Measurements from ENCODE around the gene JUN.

Gene JUN

GRCh38 chr1:58768971-58769808, 14.7 kb downstream of the JUN start:
- TF ChIP-seq NFRKB (IDR thresholded peaks at IDR 0.05) (no peak), TARDBP (IDR thresholded peaks at IDR 0.05) (no peak), ARNT (IDR thresholded peaks at IDR 0.05) (no peak), LEF1 (IDR thresholded peaks at IDR 0.05; ENCODE audit: borderline replicate concordance) (no peak), HDGF (IDR thresholded peaks at IDR 0.05; ENCODE audit: borderline replicate concordance) (no peak), SUZ12 (IDR thresholded peaks at IDR 0.05) (no peak), L3MBTL2 (conservative IDR thresholded peaks at IDR 0.05) (no peak), BHLHE40 (IDR thresholded peaks at IDR 0.05; ENCODE audit: borderline replicate concordance) (no peak), ZNF384 (IDR thresholded peaks at IDR 0.05) (no peak), SP1 (IDR thresholded peaks at IDR 0.05) (no peak), FOXA1 (IDR thresholded peaks at IDR 0.05) (no peak), ELF4 (IDR thresholded peaks at IDR 0.05) (no peak), FOXK2 (IDR thresholded peaks at IDR 0.05) (no peak), CTBP1 (IDR thresholded peaks at IDR 0.05; ENCODE audit: borderline replicate concordance) (no peak)
- TF ChIP-seq, protein P1, sequence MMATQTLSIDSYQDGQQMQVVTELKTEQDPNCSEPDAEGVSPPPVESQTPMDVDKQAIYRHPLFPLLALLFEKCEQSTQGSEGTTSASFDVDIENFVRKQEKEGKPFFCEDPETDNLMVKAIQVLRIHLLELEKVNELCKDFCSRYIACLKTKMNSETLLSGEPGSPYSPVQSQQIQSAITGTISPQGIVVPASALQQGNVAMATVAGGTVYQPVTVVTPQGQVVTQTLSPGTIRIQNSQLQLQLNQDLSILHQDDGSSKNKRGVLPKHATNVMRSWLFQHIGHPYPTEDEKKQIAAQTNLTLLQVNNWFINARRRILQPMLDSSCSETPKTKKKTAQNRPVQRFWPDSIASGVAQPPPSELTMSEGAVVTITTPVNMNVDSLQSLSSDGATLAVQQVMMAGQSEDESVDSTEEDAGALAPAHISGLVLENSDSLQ (IDR thresholded peaks at IDR 0.05): no peak
- peak; percentile 85 for DNase-seq (ENCODE audit: extremely low spot score)
- ChIA-PET POLR2A (interaction anchor here (0.8 to 2.9 kb wide), 2 partner anchors 11 to 15 kb away, joined by 3 to 15 read pairs; partner anchors contain the start of gene JUN), CTCF (interaction anchor here (0.5 to 1.6 kb wide), 6 partner anchors 9 to 985 kb away, joined by 3 to 4 read pairs (median 4); no protein-coding TSS in a partner anchor)

GRCh38 chr1:58768191-58768731, 15.6 kb downstream of the JUN start:
- no peak for DNase-seq (ENCODE audit: extremely low spot score)
- CTCF ChIA-PET: interaction anchor here (0.6 to 1.6 kb wide), 6 partner anchors 8 to 217 kb away, joined by 3 to 4 read pairs (median 3); no protein-coding TSS in a partner anchor
- no peak for TF ChIP-seq TARDBP (IDR thresholded peaks at IDR 0.05)
- no peak for TF ChIP-seq SUZ12 (IDR thresholded peaks at IDR 0.05)
- no peak for TF ChIP-seq FOXK2 (IDR thresholded peaks at IDR 0.05)
- POLR2A ChIA-PET: interaction anchor here (2.9 kb wide), 1 partner anchor 11 kb away, joined by 15 read pairs; no protein-coding TSS in a partner anchor

GRCh38 chr1:58767143-58767542, 16.7 kb downstream of the JUN start:
- no peak for DNase-seq (ENCODE audit: extremely low spot score)
- TF ChIP-seq SUZ12 (IDR thresholded peaks at IDR 0.05) (no peak), L3MBTL2 (conservative IDR thresholded peaks at IDR 0.05) (no peak), FOXA1 (IDR thresholded peaks at IDR 0.05) (no peak), SP1 (IDR thresholded peaks at IDR 0.05) (no peak), FOXM1 (IDR thresholded peaks at IDR 0.05; ENCODE audit: borderline replicate concordance) (no peak), BHLHE40 (IDR thresholded peaks at IDR 0.05; ENCODE audit: borderline replicate concordance) (no peak), NFRKB (IDR thresholded peaks at IDR 0.05) (no peak), FOXK2 (IDR thresholded peaks at IDR 0.05) (no peak), CTBP1 (IDR thresholded peaks at IDR 0.05; ENCODE audit: borderline replicate concordance) (no peak), ELF4 (IDR thresholded peaks at IDR 0.05) (no peak), ZNF384 (IDR thresholded peaks at IDR 0.05) (no peak), TARDBP (IDR thresholded peaks at IDR 0.05) (no peak), ARNT (IDR thresholded peaks at IDR 0.05) (no peak)
- TF ChIP-seq, protein P1 (IDR thresholded peaks at IDR 0.05): no peak
- CTCF ChIA-PET: interaction anchor here (1.3 kb wide), 1 partner anchor 8 kb away, joined by 3 read pairs; no protein-coding TSS in a partner anchor
- POLR2A ChIA-PET: interaction anchor here (1.0 to 2.9 kb wide), 2 partner anchors 13 to 17 kb away, joined by 4 to 15 read pairs; partner anchors contain the start of gene JUN

- no peak for DNase-seq (ENCODE audit: extremely low spot score)
- ChIA-PET POLR2A (interaction anchor here (1.0 kb wide), 1 partner anchor 15 kb away, joined by 3 read pairs; no protein-coding TSS in a partner anchor), CTCF (no interaction called here)
- TF ChIP-seq TARDBP (IDR thresholded peaks at IDR 0.05) (no peak), FOXM1 (IDR thresholded peaks at IDR 0.05; ENCODE audit: borderline replicate concordance) (no peak), ELF4 (IDR thresholded peaks at IDR 0.05) (no peak), CTBP1 (IDR thresholded peaks at IDR 0.05; ENCODE audit: borderline replicate concordance) (no peak)
- TF ChIP-seq, protein P1 (IDR thresholded peaks at IDR 0.05): no peak
These were observed 18.4 kb downstream of the JUN start for GRCh38 chr1:58765441-58765840.

DNA sequence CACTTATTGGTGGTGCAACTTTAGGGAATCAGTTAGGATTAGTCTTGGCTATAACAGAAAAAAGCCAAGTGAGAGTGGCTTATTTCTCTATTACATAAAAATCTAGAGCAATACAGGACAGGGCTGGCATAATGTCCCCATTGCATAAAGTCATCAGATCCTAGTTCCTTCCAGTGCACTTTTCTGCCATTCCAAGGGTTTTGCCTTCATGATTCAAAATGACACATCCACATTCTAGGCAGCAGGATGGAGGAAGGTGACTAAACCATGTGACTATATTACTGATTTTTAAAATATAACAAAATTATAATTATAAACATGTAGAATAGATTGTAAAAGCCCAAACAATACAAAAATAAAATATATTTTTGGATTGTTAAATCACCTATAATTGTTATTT, 18.8 kb downstream of the JUN start:
- POLR2A ChIA-PET: interaction anchor here (1.0 kb wide), 1 partner anchor 15 kb away, joined by 3 read pairs; no protein-coding TSS in a partner anchor
- no peak for DNase-seq (ENCODE audit: extremely low spot score)
- CTCF ChIA-PET: no interaction called here
- no peak for TF ChIP-seq SUZ12 (IDR thresholded peaks at IDR 0.05)
- no peak for TF ChIP-seq SP1 (IDR thresholded peaks at IDR 0.05)
- no peak for TF ChIP-seq FOXK2 (IDR thresholded peaks at IDR 0.05)
- TF ChIP-seq FOXA1 (IDR thresholded peaks at IDR 0.05): no peak
- TF ChIP-seq NFRKB (IDR thresholded peaks at IDR 0.05): no peak
- TF ChIP-seq ZNF384 (IDR thresholded peaks at IDR 0.05): no peak
- TF ChIP-seq, protein P1 (IDR thresholded peaks at IDR 0.05): no peak
- TF ChIP-seq FOXM1 (IDR thresholded peaks at IDR 0.05; ENCODE audit: borderline replicate concordance): no peak
- TF ChIP-seq CTBP1 (IDR thresholded peaks at IDR 0.05; ENCODE audit: borderline replicate concordance): no peak
- TF ChIP-seq ARNT (IDR thresholded peaks at IDR 0.05): no peak
- no peak for TF ChIP-seq TARDBP (IDR thresholded peaks at IDR 0.05)

All from HEK293T (cell line).